ENCODE results near the gene TRIM58.

The TRIM58 gene

GRCh38 chr1:247906504-247907047 lies 49.6 kb downstream of the TRIM58 start:
- no peak for TF ChIP-seq EZH2 (IDR thresholded peaks at IDR 0.05; ENCODE audit: borderline replicate concordance, low read length)
- no peak for TF ChIP-seq CTCF (IDR thresholded peaks at IDR 0.05; ENCODE audit: low read length)
- Histone ChIP-seq H3K27ac (ENCODE audit: low read depth, low read length, poor library complexity, severe bottlenecking) (no peak overlapping the region), H3F3A (ENCODE audit: insufficient read depth, low read length) (no peaks in the 10 kb centered on the region), H3K4me1 (ENCODE audit: insufficient read depth, low read length, severe bottlenecking) (no peaks in the 10 kb centered on the region), H3K36me3 (ENCODE audit: insufficient read depth, low read length) (no peaks in the 10 kb centered on the region), H3K79me2 (ENCODE audit: insufficient read depth, low read length) (no peaks in the 10 kb centered on the region), H2AFZ (ENCODE audit: low read length) (no peak overlapping the region), H3K4me2 (ENCODE audit: low read length) (no peak overlapping the region), H4K20me1 (ENCODE audit: insufficient read depth, low read length) (no peaks in the 10 kb centered on the region), H3K27me3 (ENCODE audit: insufficient read depth, low read length) (no peaks in the 10 kb centered on the region), H3K9me3 (ENCODE audit: low read length) (no peaks in the 10 kb centered on the region), H3K4me3 (ENCODE audit: low read depth, low read length, poor library complexity, severe bottlenecking) (no peak overlapping the region), H3K9me2 (ENCODE audit: low read depth, low read length) (no peaks in the 10 kb centered on the region), H3K9ac (ENCODE audit: low read length) (no peak overlapping the region)

GRCh38 chr1:247908766-247909165 lies 51.8 kb downstream of the TRIM58 start:
- Histone ChIP-seq H3K9me2 (ENCODE audit: low read depth, low read length) (no peaks in the 10 kb centered on the region), H3K27me3 (ENCODE audit: insufficient read depth, low read length) (no peaks in the 10 kb centered on the region), H4K20me1 (ENCODE audit: insufficient read depth, low read length) (no peaks in the 10 kb centered on the region), H3K4me3 (ENCODE audit: low read depth, low read length, poor library complexity, severe bottlenecking) (no peak overlapping the region), H3K4me1 (ENCODE audit: insufficient read depth, low read length, severe bottlenecking) (no peaks in the 10 kb centered on the region), H3K27ac (ENCODE audit: low read depth, low read length, poor library complexity, severe bottlenecking) (no peak overlapping the region), H3F3A (ENCODE audit: insufficient read depth, low read length) (no peaks in the 10 kb centered on the region), H3K9me3 (ENCODE audit: low read length) (no peaks in the 10 kb centered on the region), H3K4me2 (ENCODE audit: low read length) (no peak overlapping the region), H3K79me2 (ENCODE audit: insufficient read depth, low read length) (no peaks in the 10 kb centered on the region), H2AFZ (ENCODE audit: low read length) (no peak overlapping the region), H3K9ac (ENCODE audit: low read length) (no peak overlapping the region), H3K36me3 (ENCODE audit: insufficient read depth, low read length) (no peaks in the 10 kb centered on the region)
- TF ChIP-seq CTCF (IDR thresholded peaks at IDR 0.05; ENCODE audit: low read length): no peak
- no peak for TF ChIP-seq EZH2 (IDR thresholded peaks at IDR 0.05; ENCODE audit: borderline replicate concordance, low read length)

- Histone ChIP-seq H3K9ac (ENCODE audit: low read length) (no peak overlapping the region), H3K36me3 (ENCODE audit: insufficient read depth, low read length) (no peaks in the 10 kb centered on the region), H3F3A (ENCODE audit: insufficient read depth, low read length) (no peaks in the 10 kb centered on the region), H3K4me3 (ENCODE audit: low read depth, low read length, poor library complexity, severe bottlenecking) (no peak overlapping the region), H3K27ac (ENCODE audit: low read depth, low read length, poor library complexity, severe bottlenecking) (no peak overlapping the region), H2AFZ (ENCODE audit: low read length) (no peak overlapping the region), H3K4me1 (ENCODE audit: insufficient read depth, low read length, severe bottlenecking) (no peaks in the 10 kb centered on the region), H3K27me3 (ENCODE audit: insufficient read depth, low read length) (no peaks in the 10 kb centered on the region), H3K79me2 (ENCODE audit: insufficient read depth, low read length) (no peaks in the 10 kb centered on the region), H3K4me2 (ENCODE audit: low read length) (no peak overlapping the region), H3K9me2 (ENCODE audit: low read depth, low read length) (no peaks in the 10 kb centered on the region), H3K9me3 (ENCODE audit: low read length) (no peaks in the 10 kb centered on the region), H4K20me1 (ENCODE audit: insufficient read depth, low read length) (no peaks in the 10 kb centered on the region)
- TF ChIP-seq CTCF (IDR thresholded peaks at IDR 0.05; ENCODE audit: low read length) (no peak), EZH2 (IDR thresholded peaks at IDR 0.05; ENCODE audit: borderline replicate concordance, low read length) (no peak)
Observed at GRCh38 chr1:247913786-247914185, 56.8 kb downstream of the TRIM58 start.
